Motor neuron (in vitro differentiated cells): ENCODE measurements around the gene FOXB2. TPM values are rescaled to one million over a fixed set of nuclear protein-coding genes. Genes with fewer than 3 reads are reported as not detected.
"Not testable (repeated sequence)": the region's sequence is repeated elsewhere in the genome, so short reads cannot be mapped to it uniquely, and the experiment has no call there.

Experiments
- ATAC-seq, 8 experiments: fragments of 200-7000 bp; cut with Tn5 transposase; replicated peaks in 6 of 8; 2 replicates each; pipeline ENCODE4 v1.8.0; 2021; ENCODE audit warnings: mild to moderate bottlenecking in 8 of 8, moderate library complexity in 8 of 8
- H3K27ac ChIP-seq, 2 donors: fragments of 250-450 bp; sonication (Bioruptor Pico); 2 replicates each; pipeline ENCODE4 v1.9.0; 2021; ENCODE audit warnings: antibody characterized with exemption in 2 of 2, mild to moderate bottlenecking in 2 of 2, moderate library complexity in 1 of 2
- H3K4me1 ChIP-seq, 2 donors: fragments of 250-450 bp; sonication (Bioruptor Pico); replicated peaks in 1 of 2; 2 replicates each; pipeline ENCODE4 v1.6.1; 2021; ENCODE audit warnings: antibody characterized with exemption in 2 of 2, mild to moderate bottlenecking in 2 of 2, moderate library complexity in 1 of 2
- H3K4me3 ChIP-seq, 5 donors: fragments of 250-450 bp; sonication (Bioruptor Pico); 2 replicates each; pipeline ENCODE4 v1.9.0; 2021; ENCODE audit warnings: antibody characterized with exemption in 5 of 5, mild to moderate bottlenecking in 5 of 5, moderate library complexity in 4 of 5
- WGBS, 10 experiments: fragments of 450-650 bp; shearing (Covaris generic); methylation state at CpG; one replicate each; pipeline ENCODE4 v1.0.0; 2022; 5-methylcytosine and 5-hydroxymethylcytosine counted together
- in situ Hi-C, 9 experiments: fragments of 400-800 bp; cut with MboI; loops; one replicate each; pipeline ENCODE4 v1.15.0; 2021; ENCODE audit warnings: low sequenced_read_pairs in 9 of 9, low pct_unique_long_range_greater_than_20kb in 2 of 9; ENCODE audit not compliant: unreplicated experiment in 9 of 9
- total RNA-seq, 8 experiments: library from RNA; unstranded; fragments of 300-600 nt; gene quantifications; 2 replicates each; pipeline versions ENCODE4 v1.2.3 to v1.2.4, GENCODE V29; 2022

The FOXB2 gene
- under 1 TPM in 3 of 8 experiments, not detected in 5; 0.13 to 0.85 (median 0.45) TPM for total RNA-seq

DNA sequence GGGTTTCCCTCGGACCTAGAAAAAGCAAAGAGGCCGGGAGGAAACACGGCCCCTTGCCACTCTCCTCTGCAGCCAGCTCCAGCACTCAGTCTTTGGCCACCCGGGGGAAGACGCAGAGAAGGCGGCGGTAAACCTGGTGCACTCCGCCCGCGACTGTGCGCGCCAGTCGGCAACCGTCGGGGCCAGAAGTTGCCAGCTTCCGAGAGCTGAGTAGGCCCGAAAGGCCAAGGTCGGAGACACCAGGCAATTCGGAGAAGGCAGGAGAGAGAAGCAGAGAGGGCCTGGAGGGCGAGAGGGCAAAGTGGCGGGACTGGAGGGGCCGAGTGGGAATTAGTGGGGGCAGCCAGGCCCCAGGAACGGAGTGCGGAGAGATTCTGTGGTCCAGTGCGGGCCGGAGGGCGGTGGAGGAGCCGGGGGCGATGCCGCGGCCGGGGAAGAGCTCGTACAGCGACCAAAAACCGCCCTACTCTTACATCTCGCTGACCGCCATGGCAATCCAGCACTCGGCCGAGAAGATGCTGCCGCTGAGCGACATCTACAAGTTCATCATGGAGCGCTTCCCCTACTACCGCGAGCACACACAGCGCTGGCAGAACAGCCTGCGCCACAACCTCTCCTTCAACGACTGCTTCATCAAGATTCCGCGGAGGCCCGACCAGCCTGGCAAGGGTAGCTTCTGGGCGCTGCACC lies at the start of gene FOXB2:
TSS of gene FOXB2 (plus strand) at position 420 of the 690 bp plus-strand sequence. CDS start at position 420, 0 bp downstream.
- peak within 1 kb of the TSS; percentile 15 to 34 (median 27) for H3K4me3 ChIP-seq
- in situ Hi-C loops, result loop anchor here in 6 of 9 experiments (25.0 kb wide), 2 partner anchors 118 to 207 kb away; no protein-coding TSS in a partner anchor
- no peak within 1 kb of the TSS for H3K27ac ChIP-seq
- peaks cover 0 to 12% of the 10 kb centered on the region in 2 donors for H3K4me1 ChIP-seq
- WGBS, 10 experiments, result 0 to 48% (median 16%) methylated on average over 2 to 11 of the region's 51 CpGs; no CpG with 5 or more reads in 6 of the 10 experiments
- ATAC-seq, result no peak

DNA sequence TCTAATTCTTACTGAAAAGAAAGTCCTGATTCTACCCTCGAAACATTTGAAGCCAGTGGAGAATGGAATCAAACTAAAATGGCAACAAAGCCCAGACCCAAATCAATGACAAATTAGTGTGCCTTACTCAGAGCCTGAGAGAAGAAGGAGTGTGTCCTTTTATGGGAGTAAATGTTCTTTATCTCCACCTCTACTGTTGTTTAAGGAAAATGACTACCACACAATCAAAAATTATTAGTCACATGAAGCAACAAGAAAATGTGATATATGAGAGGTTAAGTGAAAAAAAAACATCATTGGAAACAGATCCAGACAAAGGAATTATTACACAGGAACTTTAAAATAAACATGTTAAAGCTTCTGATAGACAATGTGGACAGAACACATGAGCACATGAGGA lies 49.7 kb upstream of the FOXB2 start:
- 0 to 100% (median 48%) methylated on average over 1 of the region's 1 CpG; no CpG with 5 or more reads in 2 of the 10 experiments for WGBS, 10 experiments
- no peak for ATAC-seq
- H3K4me3 ChIP-seq, result no peak overlapping the region
- in situ Hi-C loops, result no loop called here
- H3K27ac ChIP-seq, result no peak overlapping the region
- no peaks in the 10 kb centered on the region for H3K4me1 ChIP-seq

DNA sequence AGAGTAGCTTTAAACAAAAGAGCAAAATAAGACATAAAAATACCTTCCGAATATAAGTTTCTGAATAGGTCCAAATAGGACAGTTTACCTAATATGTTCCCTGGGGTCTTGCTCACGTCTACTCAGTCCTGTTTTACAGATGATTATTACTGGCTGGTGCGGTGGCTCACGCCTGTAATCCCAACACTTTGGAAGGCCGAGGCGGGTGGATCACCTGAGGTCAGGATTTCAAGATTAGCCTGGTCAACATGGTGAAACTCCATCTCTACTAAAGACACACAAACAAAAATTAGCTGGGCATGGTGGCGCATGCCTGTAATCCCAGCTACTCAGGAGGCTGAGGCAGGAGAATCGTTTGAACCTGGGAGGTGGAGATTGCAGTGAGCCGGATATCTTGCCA lies 40.6 kb upstream of the FOXB2 start:
- in situ Hi-C loops, result loop anchor here in 3 of 9 experiments (25.0 kb wide), 1 partner anchor 167 kb away; no protein-coding TSS in a partner anchor
- not testable (repeated sequence) for ATAC-seq, H3K4me3 ChIP-seq, H3K4me1 ChIP-seq, H3K27ac ChIP-seq
- WGBS, 10 experiments, result 37 to 100% (median 90%) methylated on average over 1 to 7 of the region's 9 CpGs; no CpG with 5 or more reads in 2 of the 10 experiments

DNA sequence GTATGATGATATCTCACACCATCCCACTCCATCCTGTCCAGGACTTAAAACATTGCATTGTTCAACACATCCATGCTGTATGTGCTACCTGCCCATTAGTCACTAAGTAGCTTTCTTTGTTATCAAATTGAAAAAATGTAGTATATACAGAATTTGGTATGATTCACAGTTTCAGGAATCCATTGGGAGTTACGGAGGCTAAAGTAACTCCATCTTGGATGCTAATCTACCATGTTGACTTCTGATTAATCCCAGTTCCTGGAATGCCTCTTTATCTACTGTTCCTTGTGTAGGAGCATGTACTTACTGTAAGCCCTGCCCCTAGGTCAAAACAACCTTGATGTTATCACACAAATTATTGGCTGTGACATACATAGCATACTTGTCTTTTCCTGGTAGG lies 38.9 kb upstream of the FOXB2 start:
- H3K4me3 ChIP-seq, result no peak overlapping the region
- H3K4me1 ChIP-seq, result no peaks in the 10 kb centered on the region
- in situ Hi-C loops, result loop anchor here in 4 of 9 experiments (10.0 to 25.0 kb wide), 2 partner anchors 168 to 176 kb away; no protein-coding TSS in a partner anchor
- H3K27ac ChIP-seq, result no peak overlapping the region
- ATAC-seq, result no peak
- 13 to 100% (median 55%) methylated on average over 1 of the region's 1 CpG; no CpG with 5 or more reads in 2 of the 10 experiments for WGBS, 10 experiments

DNA sequence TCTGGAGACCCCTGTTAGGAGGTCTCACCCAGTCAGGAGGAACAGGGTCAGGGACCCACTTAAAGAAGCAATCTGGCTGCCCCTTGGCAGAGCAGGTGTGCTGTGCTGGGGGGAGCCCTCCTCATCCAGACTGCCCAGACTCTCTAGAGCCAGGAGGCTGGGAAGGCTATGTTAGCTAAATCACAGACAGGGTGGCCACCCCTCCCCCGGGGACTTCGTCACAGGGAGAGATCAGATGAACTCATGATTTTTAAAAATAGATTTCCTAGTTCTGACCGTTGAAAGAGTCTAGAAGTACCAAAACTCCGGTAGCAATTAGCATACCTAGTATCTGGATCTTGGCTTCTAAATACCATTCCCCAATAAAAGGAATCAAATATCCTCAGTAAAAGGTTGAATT lies 35.0 kb upstream of the FOXB2 start:
- ATAC-seq, result no peak
- Histone ChIP-seq H3K27ac (no peak overlapping the region), H3K4me3 (no peak overlapping the region), H3K4me1 (no peaks in the 10 kb centered on the region)
- in situ Hi-C loops, result loop anchor here in 4 of 9 experiments (10.0 to 25.0 kb wide), 2 partner anchors 172 to 180 kb away; no protein-coding TSS in a partner anchor
- 30 to 97% (median 69%) methylated on average over 1 to 4 of the region's 4 CpGs; no CpG with 5 or more reads in 4 of the 10 experiments for WGBS, 10 experiments

DNA sequence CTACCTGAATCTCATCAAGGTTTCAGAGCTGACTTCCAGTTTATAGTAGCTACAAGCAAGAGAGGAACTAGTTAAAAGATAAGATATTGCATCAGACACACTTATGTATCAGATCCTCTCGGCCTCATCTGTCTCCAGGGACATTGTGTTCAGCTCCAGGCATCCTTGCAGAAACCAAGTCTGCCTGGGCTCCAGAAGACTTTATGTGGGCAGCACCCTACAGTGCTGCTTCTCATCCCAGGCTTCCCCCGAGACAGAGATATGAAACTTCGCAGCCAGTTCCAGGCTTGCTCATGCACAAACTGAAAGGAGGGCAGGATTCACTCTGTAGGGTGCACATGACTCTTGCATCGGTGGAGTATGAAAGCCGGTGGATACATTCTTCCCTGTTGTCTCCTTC lies 33.9 kb upstream of the FOXB2 start:
- in situ Hi-C loops, result loop anchor here in 4 of 9 experiments (10.0 to 25.0 kb wide), 2 partner anchors 173 to 181 kb away; no protein-coding TSS in a partner anchor
- 56 to 100% (median 84%) methylated on average over 2 to 4 of the region's 5 CpGs; no CpG with 5 or more reads in 5 of the 10 experiments for WGBS, 10 experiments
- ATAC-seq, result no peak
- Histone ChIP-seq H3K4me1 (no peaks in the 10 kb centered on the region), H3K4me3 (no peak overlapping the region), H3K27ac (no peak overlapping the region)

DNA sequence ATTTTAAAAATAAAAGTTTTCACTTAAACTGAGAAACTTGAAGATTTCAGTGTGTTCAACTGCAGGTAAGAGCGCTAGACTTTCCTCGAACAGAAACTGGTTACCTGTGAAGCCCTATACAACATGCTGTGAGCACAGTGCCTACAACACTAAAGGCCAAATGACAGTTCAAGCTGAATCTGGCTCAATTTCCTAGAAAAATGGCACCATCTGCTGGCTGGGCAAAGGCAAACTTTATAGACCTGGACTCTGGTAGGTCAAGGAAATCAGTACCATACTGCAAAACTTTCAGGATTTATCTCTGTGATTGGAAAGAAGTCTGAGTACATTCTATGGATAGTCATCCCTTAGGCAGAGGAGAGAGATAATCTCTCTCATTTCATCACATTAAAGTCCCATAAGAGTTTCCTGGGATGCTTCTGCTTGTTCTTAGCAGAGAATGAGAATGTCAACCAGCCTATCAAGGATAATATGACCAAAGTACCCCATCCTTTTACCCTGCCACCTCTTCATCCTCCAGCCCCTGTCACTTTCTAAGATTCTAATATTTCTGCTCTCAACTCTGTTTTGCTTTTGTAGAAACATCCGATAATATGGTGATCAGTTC lies 31.8 kb upstream of the FOXB2 start:
- in situ Hi-C loops, result loop anchor here in 4 of 9 experiments (10.0 to 25.0 kb wide), 2 partner anchors 175 to 183 kb away; no protein-coding TSS in a partner anchor
- H3K4me3 ChIP-seq, result no peak overlapping the region
- H3K4me1 ChIP-seq, result no peaks in the 10 kb centered on the region
- H3K27ac ChIP-seq, result no peak overlapping the region
- peak in 5 of 8 experiments; percentile 50 to 71 (median 65) for ATAC-seq
- WGBS, 10 experiments, result 17 to 86% (median 61%) methylated on average over 1 to 3 of the region's 3 CpGs; no CpG with 5 or more reads in 2 of the 10 experiments

DNA sequence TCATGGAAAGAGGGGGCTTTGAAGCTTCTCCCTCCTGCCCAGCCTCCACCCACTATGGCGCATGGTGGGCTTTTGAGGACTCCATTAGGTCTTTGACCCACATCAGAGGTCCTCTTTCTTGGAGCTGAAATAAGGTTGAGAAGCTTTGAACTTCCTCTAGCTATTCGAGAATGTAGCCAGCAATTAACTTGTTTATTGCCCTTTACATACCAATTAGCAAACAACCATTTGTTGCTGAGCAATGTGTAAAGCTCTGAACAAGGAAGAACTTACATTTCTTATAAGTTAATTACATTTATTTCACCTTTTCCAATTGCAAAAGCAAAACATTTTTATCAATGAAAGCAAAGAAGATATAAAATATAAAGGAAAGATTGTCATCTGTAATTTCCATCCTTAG lies 30.5 kb upstream of the FOXB2 start:
- 0 to 100% (median 65%) methylated on average over 1 to 2 of the region's 2 CpGs; no CpG with 5 or more reads in 1 of the 10 experiments for WGBS, 10 experiments
- Histone ChIP-seq H3K27ac (no peak overlapping the region), H3K4me3 (no peak overlapping the region), H3K4me1 (no peaks in the 10 kb centered on the region)
- in situ Hi-C loops, result loop anchor here in 4 of 9 experiments (10.0 to 25.0 kb wide), 2 partner anchors 177 to 184 kb away; no protein-coding TSS in a partner anchor
- no peak for ATAC-seq

DNA sequence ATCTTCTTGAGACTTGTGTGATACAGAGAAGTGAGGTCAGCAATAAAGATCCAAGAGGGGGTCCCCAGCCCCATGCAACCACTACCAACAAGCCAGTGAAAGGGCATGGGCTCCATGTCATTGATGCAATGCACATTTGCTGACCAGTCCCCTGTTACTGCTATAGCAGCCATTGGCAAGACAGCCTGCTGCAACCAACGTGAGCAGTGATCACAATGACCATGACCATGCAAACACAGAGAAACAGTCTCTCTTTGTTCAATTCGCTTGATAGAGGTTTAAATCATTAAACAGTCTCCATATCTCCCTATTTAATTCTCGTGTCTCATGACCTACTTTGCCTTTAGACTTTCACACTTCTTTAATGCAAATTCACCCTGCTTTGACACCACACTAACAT lies 30.0 kb upstream of the FOXB2 start:
- Histone ChIP-seq H3K4me1 (no peaks in the 10 kb centered on the region), H3K27ac (no peak overlapping the region), H3K4me3 (no peak overlapping the region)
- in situ Hi-C loops, result loop anchor here in 4 of 9 experiments (10.0 to 25.0 kb wide), 2 partner anchors 177 to 185 kb away; no protein-coding TSS in a partner anchor
- WGBS, 10 experiments, result 0 to 100% (median 40%) methylated on average over 1 to 3 of the region's 3 CpGs; no CpG with 5 or more reads in 1 of the 10 experiments
- ATAC-seq, result no peak

DNA sequence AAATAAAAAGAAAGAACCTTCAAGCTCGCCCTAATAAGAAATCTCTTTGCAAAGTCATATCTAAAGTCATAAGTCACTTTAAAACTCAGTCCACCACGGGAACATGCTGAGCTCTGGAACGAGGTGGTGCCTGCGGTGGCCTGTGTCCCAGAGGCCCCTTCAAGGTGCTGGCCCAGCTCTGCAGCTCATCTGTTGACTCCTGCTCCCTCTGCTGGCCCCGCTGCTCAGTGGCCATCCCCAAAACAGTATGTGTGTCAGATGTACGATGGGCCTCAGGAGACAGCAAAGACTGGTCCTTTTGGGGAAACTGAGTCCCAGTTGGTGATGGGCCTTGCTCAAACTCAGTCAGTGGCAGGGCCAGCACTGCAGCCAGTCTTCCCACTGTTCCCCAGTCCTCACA lies 22.8 kb upstream of the FOXB2 start:
- H3K27ac ChIP-seq, result no peak overlapping the region
- no peaks in the 10 kb centered on the region for H3K4me1 ChIP-seq
- ATAC-seq, result peak; percentile 66 to 90 (median 78)
- H3K4me3 ChIP-seq, result no peak overlapping the region
- in situ Hi-C loops, result loop anchor here in 3 of 9 experiments (25.0 kb wide), 1 partner anchor 184 kb away; no protein-coding TSS in a partner anchor
- WGBS, 10 experiments, result 0 to 92% (median 28%) methylated on average over 1 to 6 of the region's 6 CpGs; no CpG with 5 or more reads in 3 of the 10 experiments

DNA sequence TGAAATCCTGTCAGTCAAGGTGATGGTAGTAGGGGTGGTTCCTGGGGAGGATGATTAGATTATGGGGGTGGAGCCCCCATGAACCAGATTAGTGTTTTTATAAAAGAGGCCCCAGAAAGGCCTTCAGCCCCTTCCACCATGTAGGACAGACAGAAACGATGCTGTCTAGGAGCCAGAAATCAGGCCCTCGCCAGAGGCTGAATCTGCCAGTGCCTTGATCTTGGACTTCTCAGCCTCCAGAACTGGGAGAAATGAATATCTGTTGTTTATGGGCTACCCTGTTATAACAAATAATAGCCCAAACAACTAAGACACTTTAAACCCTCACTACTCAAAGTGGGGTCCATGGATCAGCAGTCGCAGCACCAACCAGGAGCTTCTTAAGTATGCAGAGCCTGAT lies 20.2 kb upstream of the FOXB2 start:
- WGBS, 10 experiments, result 39 to 100% (median 95%) methylated on average over 1 to 3 of the region's 3 CpGs; no CpG with 5 or more reads in 2 of the 10 experiments
- Histone ChIP-seq H3K4me1 (no peaks in the 10 kb centered on the region), H3K27ac (no peak overlapping the region), H3K4me3 (no peak overlapping the region)
- no peak for ATAC-seq
- in situ Hi-C loops, result loop anchor here in 3 of 9 experiments (25.0 kb wide), 1 partner anchor 187 kb away; no protein-coding TSS in a partner anchor

DNA sequence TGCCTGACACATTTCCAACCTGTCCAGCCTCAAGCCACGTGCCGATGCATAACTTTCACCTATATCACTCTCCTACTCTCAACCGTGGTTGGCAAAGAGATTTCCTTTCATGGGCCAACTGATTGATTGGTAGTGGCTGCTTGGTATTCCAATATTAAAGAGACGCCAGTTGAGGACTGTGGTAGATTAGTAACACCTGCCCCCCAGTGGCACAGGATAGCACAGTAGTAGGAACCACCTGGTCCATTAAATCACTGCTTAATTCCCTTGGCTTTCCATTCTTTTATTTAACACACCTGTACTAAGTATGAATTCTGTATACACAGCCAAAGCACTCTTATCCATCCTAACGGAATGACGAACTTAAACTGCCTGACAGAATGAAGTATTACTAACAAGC lies 19.1 kb upstream of the FOXB2 start:
- no peak overlapping the region for H3K27ac ChIP-seq
- H3K4me1 ChIP-seq, result no peaks in the 10 kb centered on the region
- 10 to 100% (median 87%) methylated on average over 2 to 5 of the region's 6 CpGs; no CpG with 5 or more reads in 3 of the 10 experiments for WGBS, 10 experiments
- in situ Hi-C loops, result loop anchor here in 6 of 9 experiments (25.0 kb wide), 2 partner anchors 137 to 188 kb away; no protein-coding TSS in a partner anchor
- no peak for ATAC-seq
- no peak overlapping the region for H3K4me3 ChIP-seq
